Nucleus accumbens (tissue), 56 donors: Measurements from ENCODE around the gene MIEF1.
"Not testable (repeated sequence)": the region's sequence is repeated elsewhere in the genome, so short reads cannot be mapped to it uniquely, and the experiment has no call there.

ENCODE experiments used
- DNase-seq, 56 donors: peaks; one replicate each; lab custom pipeline; 2025; lab: John Stamatoyannopoulos, UW

Gene MIEF1

DNA sequence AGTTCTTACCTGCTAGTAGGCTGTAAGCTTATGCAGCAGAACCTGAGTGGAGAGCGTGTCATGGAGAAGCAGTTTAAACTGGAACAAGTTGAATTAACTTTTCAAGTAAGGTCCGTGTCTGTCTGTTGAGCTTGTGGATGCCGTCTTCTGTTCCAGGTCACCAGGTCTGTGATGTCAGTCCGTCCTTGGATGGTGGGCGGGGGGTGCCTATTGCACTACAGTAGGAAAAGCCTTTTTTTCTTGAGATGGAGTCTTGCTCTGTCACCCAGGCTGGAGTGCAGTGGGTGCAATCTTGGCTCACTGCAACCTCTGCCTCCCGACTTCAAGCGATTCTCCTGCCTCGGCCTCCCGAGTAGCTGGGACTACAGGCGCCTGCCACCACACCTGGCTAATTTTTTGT, 4.9 kb downstream of the MIEF1 start:
- DNase-seq, result not testable (repeated sequence)

DNA sequence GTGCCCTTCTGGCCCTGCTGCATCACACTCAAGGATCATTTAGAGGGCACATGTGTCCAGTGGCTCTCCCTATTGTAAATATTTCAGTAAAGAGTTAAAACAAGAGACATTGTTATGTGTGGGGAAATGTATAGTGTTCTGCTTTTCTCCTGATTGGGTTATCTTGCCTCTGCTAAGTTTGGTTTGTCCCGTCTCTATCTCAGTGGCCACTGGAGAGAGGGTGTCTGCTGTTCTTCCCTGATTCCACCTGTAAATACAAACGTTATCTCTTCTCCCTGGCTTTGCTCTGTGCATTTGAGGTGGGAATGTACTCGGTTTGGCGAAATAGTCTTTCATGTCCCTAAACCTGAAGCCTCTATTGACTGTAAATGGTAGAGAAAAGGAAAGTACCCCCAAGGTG, 6.3 kb downstream of the MIEF1 start:
- DNase-seq, result no peak

DNA sequence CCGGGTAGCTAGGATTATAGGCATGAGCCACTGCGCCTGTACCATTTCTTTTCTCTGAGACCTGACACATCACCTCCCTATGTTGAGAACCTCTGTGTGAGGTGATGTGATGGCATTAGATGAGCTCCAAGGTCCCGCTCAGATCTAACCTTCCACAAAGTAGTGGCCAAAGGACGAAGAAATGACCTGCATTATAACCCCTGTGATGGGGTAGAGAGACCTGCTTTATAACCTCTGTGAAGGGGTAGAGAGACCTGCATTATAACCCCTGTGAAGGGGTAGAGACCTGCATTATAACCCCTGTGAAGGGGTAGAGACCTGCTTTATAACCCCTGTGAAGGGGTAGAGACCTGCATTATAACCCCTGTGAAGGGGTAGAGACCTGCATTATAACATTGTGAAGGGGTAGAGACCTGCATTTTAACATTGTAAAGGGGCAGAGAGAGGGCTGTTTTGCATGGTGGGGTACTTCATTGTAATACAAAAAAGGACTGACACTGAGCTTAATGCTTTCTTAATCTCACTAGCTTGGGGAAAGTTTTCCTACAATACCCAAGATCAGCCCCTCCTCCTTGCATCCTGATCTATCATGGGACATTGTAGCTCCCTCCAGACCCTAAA, 8.5 kb downstream of the MIEF1 start:
- no peak for DNase-seq

DNA sequence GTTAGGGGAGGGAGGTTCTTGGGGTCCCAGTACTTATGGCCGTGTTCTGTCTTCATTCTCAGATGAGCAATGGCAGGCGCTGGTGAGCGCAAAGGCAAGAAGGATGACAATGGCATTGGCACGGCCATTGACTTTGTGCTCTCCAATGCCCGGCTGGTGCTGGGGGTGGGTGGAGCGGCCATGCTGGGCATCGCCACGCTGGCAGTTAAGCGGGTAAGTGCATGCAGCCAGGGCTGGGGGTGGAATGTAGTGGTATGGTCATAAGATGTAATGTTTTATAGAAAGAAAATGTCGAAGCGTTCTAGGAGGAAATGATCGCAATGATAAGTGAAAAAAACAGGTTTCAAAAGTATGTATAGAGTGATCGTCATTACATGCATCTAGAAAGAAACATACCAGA, 9.1 kb downstream of the MIEF1 start:
- DNase-seq, result no peak

DNA sequence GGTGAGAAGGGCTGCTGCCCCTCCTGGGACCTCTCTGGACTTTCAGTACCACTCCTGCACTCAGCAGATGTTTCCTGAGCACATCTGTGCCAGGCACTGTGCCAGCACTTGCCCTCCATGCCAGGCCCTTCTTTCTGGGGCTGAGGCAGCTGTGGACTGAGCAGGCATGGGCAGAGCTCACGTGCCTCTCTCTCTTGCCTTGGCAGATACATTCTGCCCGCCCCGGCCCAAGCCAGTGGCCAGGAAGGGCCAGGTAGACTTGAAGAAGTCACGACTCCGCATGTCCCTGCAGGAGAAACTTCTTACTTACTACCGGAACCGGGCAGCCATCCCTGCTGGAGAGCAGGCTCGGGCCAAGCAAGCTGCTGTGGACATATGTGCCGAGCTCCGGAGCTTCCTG, 9.9 kb downstream of the MIEF1 start:
- no peak for DNase-seq

DNA sequence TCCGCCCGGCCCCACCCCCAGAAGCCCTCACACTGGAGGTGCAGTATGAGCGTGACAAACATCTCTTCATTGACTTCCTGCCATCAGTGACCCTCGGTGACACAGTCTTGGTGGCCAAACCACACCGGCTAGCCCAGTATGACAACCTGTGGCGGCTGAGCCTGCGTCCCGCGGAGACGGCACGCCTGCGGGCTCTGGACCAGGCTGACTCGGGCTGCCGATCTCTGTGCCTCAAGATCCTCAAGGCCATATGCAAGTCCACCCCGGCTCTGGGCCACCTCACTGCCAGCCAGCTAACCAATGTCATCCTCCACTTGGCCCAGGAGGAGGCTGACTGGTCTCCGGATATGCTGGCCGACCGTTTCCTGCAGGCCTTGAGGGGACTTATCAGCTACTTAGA, 11.7 kb downstream of the MIEF1 start:
- DNase-seq, result no peak

DNA sequence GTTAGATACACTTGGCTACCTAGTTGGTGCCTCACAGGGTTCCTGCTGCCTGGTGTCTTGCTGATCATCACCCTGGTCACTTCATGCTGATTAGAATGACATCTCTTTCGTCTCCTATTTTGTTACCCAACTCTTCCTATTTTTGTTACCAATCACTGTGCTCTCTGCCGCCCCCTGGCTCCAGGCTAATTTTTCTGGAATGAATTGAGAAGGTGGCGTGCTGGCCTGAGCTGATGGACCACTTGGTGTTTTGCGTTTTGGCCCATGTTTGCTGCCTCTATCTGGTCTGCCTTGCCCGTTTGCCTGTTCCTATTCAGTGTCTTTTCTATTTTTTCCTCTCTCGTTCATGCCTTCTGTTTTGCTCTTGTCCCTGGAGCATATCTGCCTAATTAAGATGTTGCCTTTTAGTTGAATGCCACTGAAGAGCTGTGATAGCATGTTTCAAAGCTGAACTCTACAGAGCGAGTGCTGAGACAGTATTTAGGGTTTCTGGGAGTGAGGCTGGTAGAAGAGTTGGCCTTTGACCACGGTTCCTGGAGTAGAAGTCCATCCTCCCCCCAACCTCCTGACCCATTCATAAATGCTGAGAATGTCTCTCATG, 12.4 kb downstream of the MIEF1 start:
- peak in 31 of 56 donors; percentile 17 to 78 (median 38) for DNase-seq

DNA sequence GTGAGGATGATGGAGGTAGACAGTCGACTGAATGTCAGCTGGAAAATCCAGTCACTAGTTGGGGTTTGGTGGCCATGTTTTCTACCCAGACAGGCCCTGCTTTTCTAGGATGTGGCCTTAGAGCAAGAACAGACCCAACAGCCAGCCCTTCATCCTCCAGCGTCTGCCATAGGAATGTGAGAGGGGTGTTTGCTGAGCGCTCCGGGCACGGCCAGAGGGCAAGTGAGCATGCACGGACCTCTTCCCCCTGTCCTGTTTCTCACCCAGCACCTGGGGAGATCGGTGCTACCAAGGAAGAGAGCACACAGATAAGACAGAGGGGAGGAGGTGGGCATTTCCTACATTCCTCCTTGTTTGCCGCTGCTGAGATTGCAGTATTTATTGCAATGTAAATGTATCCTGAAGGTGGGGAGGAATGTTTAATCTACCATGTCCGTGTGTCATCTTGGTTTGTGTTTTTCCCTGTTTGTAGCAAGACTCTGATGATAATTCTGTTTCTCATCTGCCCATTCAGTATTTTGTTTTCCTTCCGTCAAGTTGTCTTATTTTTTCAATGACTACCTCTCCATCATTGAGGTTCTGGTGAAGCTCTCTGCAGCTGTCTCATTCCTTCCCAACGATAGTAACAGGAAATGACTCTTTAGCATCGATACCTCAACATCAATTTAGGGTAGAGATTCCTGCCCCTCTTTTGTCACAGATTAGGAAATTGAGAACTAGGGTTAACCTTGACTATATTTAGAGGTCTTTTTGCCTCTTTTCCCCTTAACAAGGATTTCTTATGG, 13.4 kb downstream of the MIEF1 start:
- DNase-seq, result no peak

DNA sequence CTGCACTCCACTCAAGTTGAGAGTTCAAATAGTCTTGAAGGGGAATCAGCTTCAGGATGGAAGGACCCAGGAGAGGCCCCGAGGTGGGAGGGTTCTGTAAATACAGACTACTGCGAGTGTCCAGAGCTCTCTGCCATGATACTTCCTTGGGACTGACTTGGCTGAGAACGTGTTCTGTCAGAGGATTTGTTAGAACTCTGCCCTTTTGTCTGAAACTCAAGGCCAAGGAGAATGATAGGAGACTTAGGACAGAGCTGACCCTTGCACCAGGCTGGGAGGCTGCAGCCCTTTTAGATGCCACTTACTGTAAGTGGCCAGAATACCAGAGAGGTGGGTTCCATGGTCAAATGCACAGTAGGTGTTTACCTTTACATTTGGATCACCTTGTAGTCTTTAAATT, 15.4 kb downstream of the MIEF1 start:
- DNase-seq, result no peak

DNA sequence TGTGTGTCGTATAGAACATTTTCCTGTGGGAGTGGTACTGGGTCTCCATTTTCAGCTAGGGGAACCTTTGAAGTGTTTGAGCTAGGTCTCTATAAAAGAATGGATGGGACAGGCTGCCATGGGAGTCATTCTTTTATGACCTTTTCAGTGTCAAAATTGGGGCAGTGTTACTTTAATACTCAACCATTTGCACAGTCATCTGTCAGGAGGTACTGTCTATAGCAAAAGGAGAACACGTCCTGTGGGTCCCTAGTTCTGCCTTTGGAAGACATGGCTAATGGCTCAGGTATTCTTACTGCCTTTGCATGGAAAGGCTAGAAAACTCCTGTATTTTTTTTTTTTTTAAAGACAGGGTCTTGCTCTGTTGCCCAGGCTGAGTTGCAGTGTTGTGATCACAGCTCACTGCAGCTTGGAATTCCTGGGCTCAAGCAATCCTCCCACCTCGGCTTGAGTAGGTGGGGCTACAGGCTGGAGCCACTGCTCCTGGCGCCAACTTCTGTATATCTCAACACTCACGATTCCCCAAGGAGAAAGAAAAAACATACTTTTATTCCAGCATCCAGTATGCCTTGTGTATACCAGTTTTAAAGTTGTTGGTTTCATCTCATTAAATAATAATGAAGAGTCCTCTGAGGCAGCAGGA, 16.2 kb downstream of the MIEF1 start:
- no peak for DNase-seq

DNA sequence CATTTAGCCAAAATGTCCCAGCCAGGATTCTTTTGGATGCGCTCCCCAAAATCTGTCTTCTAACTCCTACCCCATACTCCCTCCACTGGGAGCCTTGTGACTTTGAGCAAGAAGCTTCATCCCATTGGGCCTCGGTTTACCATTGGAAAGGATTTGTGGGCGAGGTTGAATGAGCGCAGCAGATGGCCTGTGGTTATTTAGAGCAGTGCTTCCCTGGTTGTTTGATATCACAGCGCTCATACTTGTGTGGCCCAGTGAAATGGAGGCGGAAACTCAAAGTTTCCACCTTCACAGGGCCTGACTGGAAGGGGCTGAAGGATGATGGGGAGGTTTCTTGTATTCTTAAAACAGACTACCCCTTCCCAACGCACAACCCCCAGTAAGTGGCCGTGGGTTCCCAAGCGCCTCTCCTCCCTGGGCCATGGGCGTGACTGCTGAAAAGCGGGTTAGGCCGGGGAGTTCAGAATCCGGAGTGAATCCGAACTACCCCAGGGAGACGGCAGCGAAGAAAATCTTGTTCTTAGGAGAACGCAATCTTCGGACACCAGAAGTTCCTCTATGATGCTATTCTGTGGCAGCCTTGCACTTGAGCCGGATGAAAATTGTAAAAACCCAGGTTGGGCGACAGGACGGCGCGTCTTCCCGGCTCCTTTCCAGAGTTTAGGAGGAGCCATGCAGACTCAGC, 17.0 kb downstream of the MIEF1 start:
- no peak for DNase-seq

DNA sequence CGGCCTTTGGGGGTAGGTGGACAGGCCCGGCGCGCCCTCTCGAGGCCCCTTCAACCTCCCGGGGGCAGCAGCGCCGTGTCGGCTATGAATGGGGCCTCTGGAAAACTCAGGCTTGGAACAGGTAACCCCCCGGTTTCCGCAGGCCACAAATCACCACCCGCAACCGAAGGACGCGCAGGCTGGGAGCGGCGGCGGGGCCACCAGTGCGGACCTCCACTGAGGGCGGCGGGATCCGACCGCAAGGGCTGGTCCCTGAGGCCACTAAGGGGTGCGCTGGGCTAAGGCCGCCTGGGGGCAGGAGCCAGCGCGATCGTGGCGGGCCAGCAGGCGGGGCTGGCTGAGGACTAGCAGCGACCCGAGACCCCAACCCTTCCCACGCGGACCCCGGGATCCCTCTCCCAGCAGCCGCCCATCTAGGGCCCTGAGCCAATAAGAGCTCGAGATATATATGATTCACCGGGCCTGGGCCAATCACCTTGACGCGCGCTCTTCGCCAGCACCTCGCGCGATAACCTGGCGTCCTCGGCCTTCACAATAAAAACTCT, 17.7 kb downstream of the MIEF1 start:
- peak in 48 of 56 donors; percentile 47 to 97 (median 86) for DNase-seq

DNA sequence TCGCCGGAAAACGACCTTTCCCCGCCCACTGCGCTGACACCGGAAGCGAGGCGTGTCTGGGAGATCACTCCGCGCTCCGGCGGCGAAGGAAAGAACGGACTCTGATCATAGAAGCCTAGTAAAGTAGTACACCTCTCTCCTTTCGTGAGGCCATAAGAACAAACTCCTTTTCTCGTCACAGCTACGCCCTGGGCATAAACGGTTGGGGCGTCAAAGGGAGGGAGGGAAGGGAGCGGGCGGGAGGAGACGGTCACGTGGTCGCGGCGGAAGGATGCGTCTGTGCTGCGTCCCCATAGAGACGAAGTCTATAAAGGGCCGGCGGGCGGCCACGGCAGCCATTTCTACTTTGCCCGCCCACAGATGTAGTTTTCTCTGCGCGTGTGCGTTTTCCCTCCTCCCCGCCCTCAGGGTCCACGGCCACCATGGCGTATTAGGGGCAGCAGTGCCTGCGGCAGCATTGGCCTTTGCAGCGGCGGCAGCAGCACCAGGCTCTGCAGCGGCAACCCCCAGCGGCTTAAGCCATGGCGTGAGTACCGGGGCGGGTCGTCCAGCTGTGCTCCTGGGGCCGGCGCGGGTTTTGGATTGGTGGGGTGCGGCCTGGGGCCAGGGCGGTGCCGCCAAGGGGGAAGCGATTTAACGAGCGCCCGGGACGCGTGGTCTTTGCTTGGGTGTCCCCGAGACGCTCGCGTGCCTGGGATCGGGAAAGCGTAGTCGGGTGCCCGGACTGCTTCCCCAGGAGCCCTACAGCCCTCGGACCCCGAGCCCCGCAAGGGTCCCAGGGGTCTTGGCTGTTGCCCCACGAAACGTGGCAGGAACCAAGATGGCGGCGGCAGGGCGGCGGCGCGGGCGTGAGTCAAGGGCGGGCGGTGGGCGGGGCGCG, 18.4 kb downstream of the MIEF1 start, which contains the start of gene ATF4:
TSS of gene ATF4 (plus strand) at position 337 of the 880 bp plus-strand sequence. CDS start 884 bp downstream, outside the sequence.
- DNase-seq, result peak in 55 of 56 donors; percentile 64 to 98 (median 92)

DNA sequence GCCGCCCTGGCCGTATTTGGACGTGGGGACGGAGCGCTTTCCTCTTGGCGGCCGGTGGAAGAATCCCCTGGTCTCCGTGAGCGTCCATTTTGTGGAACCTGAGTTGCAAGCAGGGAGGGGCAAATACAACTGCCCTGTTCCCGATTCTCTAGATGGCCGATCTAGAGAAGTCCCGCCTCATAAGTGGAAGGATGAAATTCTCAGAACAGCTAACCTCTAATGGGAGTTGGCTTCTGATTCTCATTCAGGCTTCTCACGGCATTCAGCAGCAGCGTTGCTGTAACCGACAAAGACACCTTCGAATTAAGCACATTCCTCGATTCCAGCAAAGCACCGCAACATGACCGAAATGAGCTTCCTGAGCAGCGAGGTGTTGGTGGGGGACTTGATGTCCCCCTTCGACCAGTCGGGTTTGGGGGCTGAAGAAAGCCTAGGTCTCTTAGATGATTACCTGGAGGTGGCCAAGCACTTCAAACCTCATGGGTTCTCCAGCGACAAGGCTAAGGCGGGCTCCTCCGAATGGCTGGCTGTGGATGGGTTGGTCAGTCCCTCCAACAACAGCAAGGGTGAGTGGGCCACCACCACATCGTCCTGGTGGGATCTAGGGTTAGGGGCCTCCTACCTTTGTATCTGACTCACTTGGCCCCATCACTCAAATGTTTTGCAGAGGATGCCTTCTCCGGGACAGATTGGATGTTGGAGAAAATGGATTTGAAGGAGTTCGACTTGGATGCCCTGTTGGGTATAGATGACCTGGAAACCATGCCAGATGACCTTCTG, 19.2 kb downstream of the MIEF1 start:
- not testable (repeated sequence) for DNase-seq

DNA sequence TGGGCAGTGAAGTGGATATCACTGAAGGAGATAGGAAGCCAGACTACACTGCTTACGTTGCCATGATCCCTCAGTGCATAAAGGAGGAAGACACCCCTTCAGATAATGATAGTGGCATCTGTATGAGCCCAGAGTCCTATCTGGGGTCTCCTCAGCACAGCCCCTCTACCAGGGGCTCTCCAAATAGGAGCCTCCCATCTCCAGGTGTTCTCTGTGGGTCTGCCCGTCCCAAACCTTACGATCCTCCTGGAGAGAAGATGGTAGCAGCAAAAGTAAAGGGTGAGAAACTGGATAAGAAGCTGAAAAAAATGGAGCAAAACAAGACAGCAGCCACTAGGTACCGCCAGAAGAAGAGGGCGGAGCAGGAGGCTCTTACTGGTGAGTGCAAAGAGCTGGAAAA, 20.0 kb downstream of the MIEF1 start:
- not testable (repeated sequence) for DNase-seq

DNA sequence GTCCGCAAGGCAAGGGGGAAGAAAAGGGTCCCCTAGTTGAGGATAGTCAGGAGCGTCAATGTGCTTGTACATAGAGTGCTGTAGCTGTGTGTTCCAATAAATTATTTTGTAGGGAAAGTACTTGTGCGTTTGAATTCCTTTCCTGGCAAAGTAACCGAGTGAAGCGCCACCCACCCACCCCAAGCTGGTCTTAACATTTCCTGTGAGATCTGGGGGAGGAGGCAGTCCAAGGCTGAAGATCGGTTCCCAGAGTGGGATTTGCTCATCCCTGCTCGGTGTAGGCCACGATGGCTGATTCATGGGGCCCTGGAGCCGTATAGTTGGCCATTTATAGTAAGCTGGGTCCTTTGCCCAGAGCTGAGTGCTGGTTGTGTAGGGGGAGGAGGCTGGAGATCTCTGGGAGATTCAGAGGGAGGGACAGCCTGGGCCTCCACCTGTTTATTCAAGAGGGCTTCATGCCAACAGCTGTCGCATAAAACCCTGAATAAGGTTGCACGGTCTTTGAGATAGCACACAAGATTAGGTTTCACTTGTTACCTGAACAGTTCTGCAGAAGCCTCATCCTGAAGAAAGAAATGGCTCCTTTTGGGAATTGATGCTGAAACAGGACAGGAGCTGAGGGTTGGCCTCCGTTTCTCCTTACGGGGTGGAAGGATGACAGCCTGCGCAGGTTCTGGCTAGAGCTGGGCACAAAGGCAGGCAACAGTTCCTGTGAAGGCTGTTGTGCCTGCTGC, 20.6 kb downstream of the MIEF1 start:
- DNase-seq, result peak in 5 of 56 donors; percentile 9 to 36 (median 23)

DNA sequence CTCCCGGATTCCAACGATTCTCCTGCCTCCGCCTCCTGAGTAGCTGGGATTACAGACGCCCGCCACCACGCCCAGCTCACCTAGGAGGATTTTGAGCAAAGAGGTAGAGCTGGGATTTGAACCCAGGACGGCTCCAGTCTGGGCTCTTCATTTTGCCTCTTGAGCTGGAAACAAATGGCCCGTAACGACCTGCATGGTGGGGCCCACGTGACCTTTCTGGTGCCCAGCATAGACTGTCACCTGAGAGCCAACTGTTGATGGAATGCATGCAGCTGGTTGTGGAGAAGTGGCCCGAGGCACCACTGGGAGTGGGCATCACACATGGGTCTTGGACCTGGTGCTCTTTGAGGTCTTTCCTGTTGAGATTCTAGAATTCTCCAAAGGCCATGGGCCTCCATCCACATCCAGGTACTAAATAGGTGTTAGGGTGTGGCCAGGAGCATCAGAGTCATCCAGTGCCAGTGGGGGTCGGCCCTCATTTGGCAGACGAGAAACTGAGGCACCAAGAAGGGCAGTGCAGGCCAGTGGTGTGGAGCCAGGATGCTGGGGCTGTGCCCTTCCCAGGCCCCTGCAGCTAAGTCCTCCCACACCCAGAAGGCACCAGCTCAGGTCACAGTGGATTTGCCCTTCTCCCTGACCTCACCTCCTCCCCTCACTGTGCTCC, 22.1 kb downstream of the MIEF1 start:
- DNase-seq, result no peak
